ENCODE measurements around the gene OR51I1.

Gene OR51I1

GRCh38 chr11:5394091-5394490, 47.2 kb downstream of the OR51I1 start:
- DNase-seq (ENCODE audit: insufficient read length, low spot score): no peak
- no peak for TF ChIP-seq POU2F2 (IDR thresholded peaks at IDR 0.05; ENCODE audit: low read depth, low read length)
- no peak for TF ChIP-seq POLR2A (IDR thresholded peaks at IDR 0.05; ENCODE audit: low read depth, low read length)
- TF ChIP-seq SPI1 (IDR thresholded peaks at IDR 0.05; ENCODE audit: low read depth, low read length): no peak
- TF ChIP-seq TAF1 (IDR thresholded peaks at IDR 0.05; ENCODE audit: low read depth, low read length): no peak
- no peak for TF ChIP-seq PAX5 (IDR thresholded peaks at IDR 0.05; ENCODE audit: insufficient read depth, low read length, severe bottlenecking)
- no peak for TF ChIP-seq POLR2AphosphoS5 (IDR thresholded peaks at IDR 0.05; ENCODE audit: low read depth, low read length)
- no peak for FAIRE-seq
